Panc1 (cell line): ENCODE measurements around the gene RPAP3.

ENCODE experiments used
- CTCF ChIP-seq: fragments of 450-650 bp; IDR thresholded peaks from 2 replicates; pipeline ENCODE4 v1.5.1; 2017; ENCODE audit warnings: mild to moderate bottlenecking
- POLR2AphosphoS5 ChIP-seq: IDR thresholded peaks from 2 replicates; pipeline ENCODE4 v1.6.1; 2012; ENCODE audit warnings: mild to moderate bottlenecking, low read depth, low read length, moderate library complexity
- TCF7L2 ChIP-seq: IDR thresholded peaks from 2 replicates; pipeline ENCODE4 v1.6.1; 2011; ENCODE audit warnings: mild to moderate bottlenecking, low read depth, low read length, inconsistent platforms

- TF ChIP-seq POLR2AphosphoS5 (no peak), CTCF (no peak), TCF7L2 (no peak)
Measured at GRCh38 chr12:47652521-47653234, 53.2 kb downstream of the RPAP3 start.
